ENCODE data around the gene ADAP1.
A peak's percentile ranks its signal among the peaks of the same experiment; 100 is the strongest.

The ADAP1 gene

GRCh38 chr7:903921-904755 lies 50.3 kb downstream of the ADAP1 start:
- DNase-seq = no peak

- no peak for DNase-seq
Measured at GRCh38 chr7:902996-903395, 51.5 kb downstream of the ADAP1 start.

GRCh38 chr7:901388-902154 lies 52.9 kb downstream of the ADAP1 start:
- peak; percentile 45 for DNase-seq

- DNase-seq = no peak
Measured at GRCh38 chr7:901041-901387, 53.5 kb downstream of the ADAP1 start.

- DNase-seq = no peak
Measured at GRCh38 chr7:900331-901040, 54.0 kb downstream of the ADAP1 start.

- DNase-seq = no peak
Measured at GRCh38 chr7:899806-900205, 54.7 kb downstream of the ADAP1 start.

GRCh38 chr7:898855-899681 lies 55.4 kb downstream of the ADAP1 start:
- DNase-seq = no peak

- no peak for DNase-seq
Measured at GRCh38 chr7:898460-898854, 56.0 kb downstream of the ADAP1 start.

GRCh38 chr7:897771-898376 lies 56.6 kb downstream of the ADAP1 start:
- no peak for DNase-seq

- DNase-seq = no peak
Measured at GRCh38 chr7:897086-897485, 57.4 kb downstream of the ADAP1 start.

- DNase-seq = no peak
Measured at GRCh38 chr7:896346-897075, 58.0 kb downstream of the ADAP1 start.

- no peak for DNase-seq
Measured at GRCh38 chr7:895451-896052, 58.9 kb downstream of the ADAP1 start.

- DNase-seq = no peak
Measured at GRCh38 chr7:894927-895450, 59.5 kb downstream of the ADAP1 start.

GRCh38 chr7:894164-894867 lies 60.2 kb downstream of the ADAP1 start:
- DNase-seq = no peak

- DNase-seq = no peak
Measured at GRCh38 chr7:893686-894085, 60.8 kb downstream of the ADAP1 start.

GRCh38 chr7:892648-893593 lies 61.6 kb downstream of the ADAP1 start:
- DNase-seq = no peak

- no peak for DNase-seq
Measured at GRCh38 chr7:891805-892204, 62.7 kb downstream of the ADAP1 start.

GRCh38 chr7:891291-891690 lies 63.2 kb downstream of the ADAP1 start:
- no peak for DNase-seq

- no peak for DNase-seq
Measured at GRCh38 chr7:890868-891267, 63.6 kb downstream of the ADAP1 start.
